Loucy (cell line): ENCODE results near the gene RGMA.

Experiments
- CTCF ChIP-seq: fragments of 200-600 bp; sonication (generic); conservative IDR thresholded peaks from 2 replicates; pipeline ENCODE4 v1.5.1; 2014; ENCODE audit warnings: mild to moderate bottlenecking, antibody characterized with exemption, low read length
- EZH2phosphoT487 ChIP-seq: fragments of 200-600 bp; IDR thresholded peaks from 2 replicates; pipeline ENCODE4 v1.6.1; 2018; ENCODE audit warnings: antibody characterized with exemption, mild to moderate bottlenecking, moderate library complexity, borderline replicate concordance

- no peak for TF ChIP-seq CTCF
- no peak for TF ChIP-seq EZH2phosphoT487
These were observed 20.5 kb upstream of the RGMA start for GRCh38 chr15:93109336-93110102.
